Transverse colon (tissue), 4 donors: ENCODE data around the gene FLCN. TPM values are rescaled to one million over a fixed set of nuclear protein-coding genes. Genes with fewer than 3 reads are reported as not detected.

Experiments used
- DNase-seq: peaks from one replicate; pipeline ENCODE4 v3.0.0-alpha.2; 2019
- H3K27ac ChIP-seq, 4 donors: fragments of 200-600 bp; sonication (generic); 2 replicates each; pipeline ENCODE4 v1.5.1; 2016 to 2018; ENCODE audit warnings: inconsistent platforms in 4 of 4
- H3K27me3 ChIP-seq: fragments of 200-600 bp; sonication (generic); 2 replicates; pipeline ENCODE4 v1.5.1; 2017; ENCODE audit warnings: inconsistent platforms
- H3K36me3 ChIP-seq, 4 donors: fragments of 200-600 bp; sonication (generic); 2 replicates each; pipeline ENCODE4 v1.5.1; 2017 to 2019; ENCODE audit warnings: inconsistent platforms in 4 of 4
- H3K4me1 ChIP-seq, 4 donors: fragments of 200-600 bp; sonication (generic); 2 replicates each; pipeline ENCODE4 v1.5.1; 2017 to 2020; ENCODE audit warnings: inconsistent platforms in 4 of 4
- H3K4me3 ChIP-seq, 4 donors: fragments of 200-600 bp; sonication (generic); 1 replicate in 1 of 4; 2 replicates in 3 of 4; pipeline versions ENCODE4 v1.5.1 to v1.6.1; 2017 to 2019; ENCODE audit warnings: inconsistent platforms in 4 of 4
- H3K9me3 ChIP-seq, 2 donors: fragments of 200-600 bp; sonication (generic); 2 replicates each; pipeline ENCODE4 v1.5.1; 2017 to 2019; ENCODE audit warnings: inconsistent platforms in 2 of 2
- CTCF ChIP-seq, 5 experiments: fragments of 200-600 bp in 3 of 5; fragments of 450-650 bp in 2 of 5; sonication (generic) in 3 of 5; IDR thresholded peaks; 1 replicate in 2 of 5; 2 replicates in 3 of 5; pipeline ENCODE4 v1.5.1; 2016 to 2017; ENCODE audit warnings: antibody characterized with exemption in 5 of 5, inconsistent platforms in 3 of 5, mild to moderate bottlenecking in 2 of 5, moderate library complexity in 1 of 5
- EP300 ChIP-seq: sonication (generic); formaldehyde crosslinking; IDR thresholded peaks from one replicate; pipeline ENCODE4 v1.6.1; 2017; ENCODE audit warnings: antibody characterized with exemption, low read depth
- POLR2A ChIP-seq: fragments of 450-650 bp; IDR thresholded peaks from one replicate; pipeline ENCODE4 v1.6.1; 2016; ENCODE audit warnings: antibody characterized with exemption, mild to moderate bottlenecking, moderate library complexity
- POLR2AphosphoS5 ChIP-seq, 3 donors: sonication (generic); formaldehyde crosslinking; IDR thresholded peaks; one replicate each; pipeline ENCODE4 v1.6.1; 2016; ENCODE audit warnings: antibody characterized with exemption in 3 of 3
- WGBS, 2 donors: methylation state at CpG; one replicate each; pipeline ENCODE4 v1.1.5; 2018; ENCODE audit warnings: low coverage in 1 of 2; 5-methylcytosine and 5-hydroxymethylcytosine counted together
- in situ Hi-C, 4 donors: fragments of 200-750 bp; cut with MboI; loops; one replicate each; pipeline versions ENCODE4 v1.15.0 to v1.15.1; 2017; ENCODE audit warnings: low sequenced_read_pairs in 3 of 4, low pct_ligation_motif_present in 1 of 4, low pct_unique_long_range_greater_than_20kb in 1 of 4
- intact Hi-C: fragments of 100-400 bp; cut with DNase I; formaldehyde crosslinking; loops from one replicate; pipeline ENCODE4 v1.15.1; 2023; ENCODE audit warnings: low total_unique reads
- total RNA-seq, 4 donors: library from RNA; depleted of rRNA; stranded (reverse); fragments of >200 nt; gene quantifications; one replicate each; pipeline ENCODE4 v1.1.0, GENCODE V29; 2016

FLCN gene
- total RNA-seq, 4 donors from 2014 or later, result 43.0 to 560 (median 81.1) TPM

- TF ChIP-seq POLR2AphosphoS5 (IDR thresholded peaks at IDR 0.05), result no peak
- no peak for TF ChIP-seq POLR2A
- TF ChIP-seq EP300, result no peak
- no peak for TF ChIP-seq CTCF (IDR thresholded peaks at IDR 0.05)
- 94% methylated on average over 7 of the region's 7 CpGs; no CpG with 5 or more reads in 1 of the 2 donors for WGBS, 2 donors
- H3K36me3 ChIP-seq, result peaks cover 0 to 18% (median 7%) of the 10 kb centered on the region in 4 donors
- no peaks in the 10 kb centered on the region for H3K27me3 ChIP-seq
- no peak overlapping the region for H3K4me3 ChIP-seq
- H3K4me1 ChIP-seq, result peaks cover 0 to 10% (median 6%) of the 10 kb centered on the region in 4 donors
- H3K9me3 ChIP-seq, result no peaks in the 10 kb centered on the region
- no peak for DNase-seq
- in situ Hi-C loops, result no loop called here
- no peak overlapping the region for H3K27ac ChIP-seq
- intact Hi-C loops, result no loop called here
Observed at GRCh38 chr17:17242246-17242645, 5.3 kb upstream of the FLCN start.

GRCh38 chr17:17241656-17242055 lies 4.7 kb upstream of the FLCN start:
- Histone ChIP-seq H3K27ac (no peak overlapping the region), H3K9me3 (no peaks in the 10 kb centered on the region), H3K27me3 (no peaks in the 10 kb centered on the region), H3K36me3 (peaks cover 0 to 13% (median 6%) of the 10 kb centered on the region in 4 donors), H3K4me3 (no peak overlapping the region), H3K4me1 (peaks cover 0 to 10% (median 6%) of the 10 kb centered on the region in 4 donors)
- intact Hi-C loops, result no loop called here
- DNase-seq, result no peak
- in situ Hi-C loops, result no loop called here
- 81 to 83% methylated on average over 8 to 10 of the region's 10 CpGs for WGBS, 2 donors
- no peak for TF ChIP-seq POLR2A
- TF ChIP-seq CTCF (IDR thresholded peaks at IDR 0.05), result no peak
- no peak for TF ChIP-seq POLR2AphosphoS5 (IDR thresholded peaks at IDR 0.05)
- no peak for TF ChIP-seq EP300

- in situ Hi-C loops (no loop called here), intact Hi-C loops (loop anchor here (10.0 kb wide), 1 partner anchor 95 kb away; no protein-coding TSS in a partner anchor)
- H3K4me1 ChIP-seq, result peaks cover 10 to 23% (median 16%) of the 10 kb centered on the region in 4 donors
- no peaks in the 10 kb centered on the region for H3K9me3 ChIP-seq
- no peaks in the 10 kb centered on the region for H3K36me3 ChIP-seq
- H3K27me3 ChIP-seq, result no peaks in the 10 kb centered on the region
- H3K27ac ChIP-seq, result no peak overlapping the region
- TF ChIP-seq POLR2AphosphoS5 (IDR thresholded peaks at IDR 0.05) (no peak), CTCF (IDR thresholded peaks at IDR 0.05) (no peak), EP300 (no peak), POLR2A (no peak)
- 63 to 87% methylated on average over 1 of the region's 1 CpG for WGBS, 2 donors
- no peak overlapping the region for H3K4me3 ChIP-seq
- DNase-seq, result no peak
Observed at GRCh38 chr17:17239832-17240231, 2.9 kb upstream of the FLCN start.

GRCh38 chr17:17236295-17237025 lies 508 bp downstream of the FLCN start:
- in situ Hi-C loops, result no loop called here
- intact Hi-C loops, result loop anchor here (10.0 kb wide), 1 partner anchor 92 kb away; no protein-coding TSS in a partner anchor
- Histone ChIP-seq H3K4me1 (peaks cover 10 to 46% (median 16%) of the 10 kb centered on the region in 4 donors), H3K4me3 (peak overlapping the region; percentile 76 to 97 (median 89)), H3K9me3 (no peaks in the 10 kb centered on the region), H3K36me3 (peaks cover 0 to 13% (median 2%) of the 10 kb centered on the region in 4 donors), H3K27me3 (no peaks in the 10 kb centered on the region), H3K27ac (peak overlapping the region; percentile 88 to 96 (median 90))
- TF ChIP-seq CTCF (IDR thresholded peaks at IDR 0.05), result no peak
- TF ChIP-seq POLR2A, result peak; percentile 48
- peak in 2 of 3 donors; percentile 79 to 83 for TF ChIP-seq POLR2AphosphoS5 (IDR thresholded peaks at IDR 0.05)
- no peak for TF ChIP-seq EP300
- WGBS, 2 donors, result 1% methylated on average over 23 of the region's 31 CpGs; no CpG with 5 or more reads in 1 of the 2 donors
- DNase-seq, result peak; percentile 34
